Thoracic aorta (tissue), 2 donors: ENCODE results near the gene CRYGA. TPM values are rescaled to one million over a fixed set of nuclear protein-coding genes. Genes with fewer than 3 reads are reported as not detected.
"Not testable (repeated sequence)": the region's sequence is repeated elsewhere in the genome, so short reads cannot be mapped to it uniquely, and the experiment has no call there.

Experiments
- ATAC-seq: fragments of 150-250 bp; one replicate; pipeline ENCODE4 v1.8.0; 2017; ENCODE audit warnings: low read depth; ENCODE audit not compliant: insufficient number of reproducible peaks, low FRiP score
- DNase-seq: peaks from one replicate; pipeline ENCODE4 v3.0.0-alpha.2; 2020; ENCODE audit warnings: low spot score
- H3K27ac ChIP-seq, 2 donors: fragments of 200-600 bp; sonication (generic); 1 replicate in 1 of 2; 2 replicates in 1 of 2; pipeline ENCODE4 v1.5.1; 2016; ENCODE audit warnings: mild to moderate bottlenecking in 2 of 2, moderate library complexity in 2 of 2
- H3K27me3 ChIP-seq: fragments of 200-600 bp; sonication (generic); replicated peaks from 2 replicates; pipeline ENCODE4 v1.6.0; 2016; ENCODE audit warnings: mild to moderate bottlenecking; ENCODE audit not compliant: insufficient read depth
- H3K36me3 ChIP-seq: fragments of 200-600 bp; sonication (generic); one replicate; pipeline ENCODE4 v1.5.1; 2016
- H3K4me1 ChIP-seq, 2 donors: fragments of 200-600 bp; sonication (generic); 1 replicate in 1 of 2; 2 replicates in 1 of 2; pipeline versions ENCODE4 v1.5.1 to v1.6.0; 2016; ENCODE audit warnings: low read depth in 2 of 2, mild to moderate bottlenecking in 1 of 2; ENCODE audit not compliant: control insufficient read depth in 1 of 2
- H3K4me3 ChIP-seq: fragments of 200-600 bp; sonication (generic); 2 replicates; pipeline ENCODE4 v1.5.1; 2016; ENCODE audit warnings: mild to moderate bottlenecking
- H3K9me3 ChIP-seq: fragments of 200-600 bp; sonication (generic); 2 replicates; pipeline ENCODE4 v1.5.1; 2016
- CTCF ChIP-seq: fragments of 200-600 bp; sonication (generic); IDR thresholded peaks from one replicate; pipeline ENCODE4 v1.5.1; 2019; ENCODE audit warnings: antibody characterized with exemption
- total RNA-seq, 2 donors: library from RNA; depleted of rRNA; stranded (reverse); fragments of >200 nt; gene quantifications; one replicate each; pipeline versions ENCODE4 v1.1.0 to v1.2.3, GENCODE V29; 2016

CRYGA gene
- total RNA-seq, 2 donors from 2014 or later: not detected

GRCh38 chr2:208139447-208139846, 23.9 kb downstream of the CRYGA start:
- no peaks in the 10 kb centered on the region for H3K27me3 ChIP-seq
- no peak for TF ChIP-seq CTCF
- ATAC-seq (no peak), DNase-seq (no peak)
- H3K27ac ChIP-seq: no peak overlapping the region
- H3K36me3 ChIP-seq: no peaks in the 10 kb centered on the region
- no peaks in the 10 kb centered on the region for H3K4me1 ChIP-seq
- no peak overlapping the region for H3K4me3 ChIP-seq
- no peaks in the 10 kb centered on the region for H3K9me3 ChIP-seq

- H3K4me3 ChIP-seq, DNase-seq, H3K9me3 ChIP-seq, H3K27me3 ChIP-seq, H3K4me1 ChIP-seq, H3K36me3 ChIP-seq, ATAC-seq, H3K27ac ChIP-seq: not testable (repeated sequence)
Observed at GRCh38 chr2:208138334-208138733, 25.1 kb downstream of the CRYGA start.

- H3K36me3 ChIP-seq: no peaks in the 10 kb centered on the region
- H3K4me1 ChIP-seq: no peaks in the 10 kb centered on the region
- no peak overlapping the region for H3K4me3 ChIP-seq
- no peak for TF ChIP-seq CTCF
- DNase-seq (no peak), ATAC-seq (no peak)
- H3K27ac ChIP-seq: no peak overlapping the region
- no peaks in the 10 kb centered on the region for H3K27me3 ChIP-seq
- no peaks in the 10 kb centered on the region for H3K9me3 ChIP-seq
Observed at GRCh38 chr2:208136716-208137094, 26.7 kb downstream of the CRYGA start.

- Histone ChIP-seq H3K4me3 (no peak overlapping the region), H3K36me3 (no peaks in the 10 kb centered on the region), H3K9me3 (no peaks in the 10 kb centered on the region), H3K27me3 (no peaks in the 10 kb centered on the region), H3K27ac (no peak overlapping the region), H3K4me1 (no peaks in the 10 kb centered on the region)
- ATAC-seq: no peak
- DNase-seq: no peak
- TF ChIP-seq CTCF: no peak
Observed at GRCh38 chr2:208135794-208136715, 27.3 kb downstream of the CRYGA start.

GRCh38 chr2:208134928-208135586, 28.3 kb downstream of the CRYGA start:
- no peaks in the 10 kb centered on the region for H3K36me3 ChIP-seq
- no peak overlapping the region for H3K27ac ChIP-seq
- no peaks in the 10 kb centered on the region for H3K4me1 ChIP-seq
- ATAC-seq (no peak), DNase-seq (no peak)
- no peaks in the 10 kb centered on the region for H3K27me3 ChIP-seq
- H3K4me3 ChIP-seq: no peak overlapping the region
- TF ChIP-seq CTCF: no peak
- H3K9me3 ChIP-seq: no peaks in the 10 kb centered on the region
